Stimulated activated CD8-positive, alpha-beta memory T cell treated with anti-CD3 and anti-CD28 coated beads, Interleukin-4, amount 100 ng/mL, for 4 hours (primary cell): Measurements from ENCODE around the gene DAPK2.

Experiments used
- DNase-seq, 2 donors: peaks; one replicate each; pipeline ENCODE4 v3.0.0-alpha.2; 2020; ENCODE audit warnings: low read depth in 2 of 2, low spot score in 1 of 2

Gene DAPK2

DNA sequence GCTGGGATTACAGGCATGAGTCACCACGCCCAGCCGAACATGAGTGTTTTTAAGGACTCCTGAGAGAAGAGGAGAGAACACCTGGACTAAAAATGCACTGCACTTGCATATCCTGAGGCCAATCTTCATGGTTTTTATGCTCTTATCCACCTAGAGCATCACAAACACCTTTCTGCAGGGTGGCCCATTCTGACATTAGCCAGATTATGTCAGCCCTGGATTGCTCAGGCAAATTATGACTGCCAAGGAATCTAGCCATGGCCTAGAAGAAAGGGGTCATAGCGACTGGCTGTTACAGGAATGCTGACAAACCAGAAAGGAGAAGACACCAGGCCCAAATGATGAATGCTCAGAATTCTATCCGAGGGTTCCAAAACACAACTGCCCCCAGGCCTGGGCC is 171.7 kb downstream of the DAPK2 start:
- DNase-seq, result no peak

DNA sequence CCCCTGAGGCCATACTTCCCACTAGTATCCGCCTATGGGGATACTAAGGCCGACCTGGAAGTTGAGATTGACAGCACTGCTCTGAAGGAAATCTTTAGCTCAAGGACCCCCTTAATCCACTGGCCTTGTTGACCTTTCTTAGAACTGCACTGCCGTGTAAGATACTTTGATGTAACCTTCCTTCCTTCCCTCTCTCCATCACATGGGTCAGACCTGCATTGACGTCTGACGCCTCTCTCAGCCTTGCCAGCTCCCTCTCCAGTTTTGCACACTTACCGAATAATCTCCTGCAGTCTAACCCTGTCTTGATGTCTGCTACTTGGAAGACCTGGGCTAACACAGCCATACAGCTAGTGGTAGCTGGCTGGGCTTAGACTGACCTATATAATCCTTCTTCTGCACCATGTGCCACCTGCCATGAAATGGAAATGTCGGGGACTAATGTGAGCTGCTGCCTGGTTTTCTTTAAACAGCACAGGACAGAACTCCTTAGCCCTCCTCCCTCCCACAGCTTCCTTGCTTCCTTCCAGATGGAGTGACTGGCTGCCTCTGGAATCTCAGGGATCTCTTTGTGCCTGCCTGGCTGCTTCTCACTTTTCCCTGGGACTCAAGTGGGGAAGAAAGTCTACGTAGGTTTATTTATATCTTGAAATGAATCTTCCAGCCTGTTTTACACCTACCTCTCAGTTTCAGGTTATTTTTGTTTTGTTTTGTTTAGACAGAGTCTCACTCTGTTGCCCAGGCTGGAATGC is 173.3 kb downstream of the DAPK2 start:
- no peak for DNase-seq

GRCh38 chr15:63870487-63871209 is 175.6 kb downstream of the DAPK2 start:
- DNase-seq, result no peak

DNA sequence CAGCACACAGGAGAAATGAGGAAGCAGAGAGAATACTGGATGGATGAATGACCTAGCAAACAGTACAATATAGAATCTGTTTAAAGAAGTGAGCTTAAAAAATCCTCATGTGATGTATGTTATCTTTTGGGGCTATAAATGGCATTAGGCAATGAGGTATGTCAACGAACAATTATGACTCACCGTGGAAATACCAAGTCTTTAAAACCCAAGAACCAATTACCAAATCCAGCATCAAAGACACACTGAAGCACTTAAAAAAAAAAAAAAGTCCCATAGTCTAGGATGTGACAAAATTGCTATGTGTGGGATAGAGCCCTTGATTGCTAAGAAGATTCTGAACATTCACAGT is 176.3 kb downstream of the DAPK2 start:
- DNase-seq, result no peak

DNA sequence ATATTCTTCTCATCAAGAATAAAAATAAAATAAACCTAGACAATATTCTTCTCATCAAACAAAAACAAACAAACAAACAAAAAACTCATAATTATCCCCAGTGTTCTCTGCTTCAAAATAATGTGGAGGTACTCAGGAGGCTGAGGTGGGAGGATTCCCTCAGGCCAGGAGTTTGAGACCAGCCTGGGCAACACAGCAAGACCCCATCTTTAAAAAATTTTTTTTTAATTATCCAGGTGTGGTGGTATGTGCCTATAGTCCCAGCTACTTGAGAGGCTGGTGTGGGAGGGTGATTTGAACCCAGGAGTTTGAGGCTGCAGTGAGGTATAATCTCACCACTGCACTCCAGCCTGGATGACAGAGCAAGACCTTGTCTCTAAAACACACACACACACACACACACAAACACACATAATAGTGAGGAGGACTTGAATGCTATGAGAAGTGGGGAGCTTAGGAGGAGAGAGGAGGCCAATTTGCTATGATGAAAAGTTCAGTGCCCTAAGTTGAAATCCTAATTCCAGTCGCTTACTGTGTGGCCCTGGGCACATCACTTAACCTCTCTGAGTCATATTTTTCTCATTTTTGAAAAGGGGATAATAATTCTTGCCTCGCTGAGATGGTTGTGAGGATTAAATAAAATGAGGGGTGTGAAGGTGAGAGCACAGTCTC is 176.8 kb downstream of the DAPK2 start:
- DNase-seq, result no peak

- DNase-seq, result no peak
These were observed 182.1 kb downstream of the DAPK2 start for GRCh38 chr15:63864186-63864585.

DNA sequence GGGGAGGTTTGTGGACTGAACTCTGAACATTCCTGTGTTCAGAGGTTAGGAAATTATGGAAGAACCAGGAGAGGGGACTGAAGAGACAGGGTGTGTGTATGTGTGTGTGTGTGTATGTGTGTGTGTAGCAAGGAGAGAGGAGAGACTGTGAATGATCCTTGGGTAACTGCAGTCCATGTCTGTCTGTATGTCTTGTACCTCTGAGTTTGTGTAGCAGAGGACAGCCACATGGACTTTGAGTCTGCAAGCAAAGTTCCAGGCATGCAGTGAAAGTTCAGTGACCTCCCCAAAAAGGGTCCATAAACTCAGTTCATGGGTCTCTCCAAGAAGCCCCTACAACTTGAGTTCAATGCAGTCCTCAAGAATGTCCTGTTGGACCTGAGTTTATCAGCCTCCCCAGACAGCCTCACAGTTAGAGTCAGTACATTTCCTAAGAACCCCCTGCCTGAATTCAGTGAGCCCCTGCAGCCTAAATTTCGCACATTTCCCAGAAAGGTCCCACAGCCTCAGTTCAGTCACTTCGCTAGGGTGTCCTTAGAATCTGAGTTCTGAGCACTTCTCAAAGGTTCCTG is 184.3 kb downstream of the DAPK2 start:
- DNase-seq, result no peak

DNA sequence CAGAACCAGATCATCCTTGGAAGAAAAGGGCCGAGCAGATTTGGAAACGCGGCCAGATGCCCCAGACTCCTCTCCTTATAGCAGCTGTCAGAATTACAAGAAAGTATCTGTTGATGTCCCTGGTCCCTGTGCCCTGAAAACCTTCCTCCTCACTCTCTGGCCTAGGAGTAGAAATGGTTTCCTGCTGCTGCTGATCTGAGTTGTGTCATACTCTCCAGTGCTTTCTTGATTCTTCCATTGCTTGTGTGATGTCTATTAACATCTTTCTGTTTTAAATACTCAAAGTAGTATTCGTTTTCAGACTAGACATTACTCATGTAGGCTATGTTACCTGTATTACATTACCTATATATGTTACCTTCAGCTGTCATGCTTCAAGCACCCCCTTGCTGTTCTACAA is 185.7 kb downstream of the DAPK2 start:
- DNase-seq, result no peak

DNA sequence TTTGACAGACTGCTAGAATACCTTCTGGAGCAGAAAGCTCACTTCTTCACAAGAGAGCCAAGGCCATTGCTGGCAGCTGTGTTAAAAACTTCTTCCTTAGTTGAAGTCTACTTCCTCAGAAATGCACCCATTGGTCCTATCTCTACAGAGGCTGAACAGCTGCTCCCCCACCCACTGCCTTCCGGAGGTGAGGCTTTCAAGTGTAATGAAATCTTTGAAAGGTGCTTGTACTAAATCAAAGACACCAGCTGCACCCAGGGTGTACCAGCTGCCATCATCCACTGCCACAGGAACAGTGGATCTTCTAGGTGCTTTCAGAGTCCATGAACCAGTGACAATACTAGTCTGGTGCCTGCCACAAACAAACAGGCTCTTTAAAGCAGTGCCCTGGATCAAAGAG is 186.1 kb downstream of the DAPK2 start:
- peak; percentile 20 to 31 for DNase-seq

DNA sequence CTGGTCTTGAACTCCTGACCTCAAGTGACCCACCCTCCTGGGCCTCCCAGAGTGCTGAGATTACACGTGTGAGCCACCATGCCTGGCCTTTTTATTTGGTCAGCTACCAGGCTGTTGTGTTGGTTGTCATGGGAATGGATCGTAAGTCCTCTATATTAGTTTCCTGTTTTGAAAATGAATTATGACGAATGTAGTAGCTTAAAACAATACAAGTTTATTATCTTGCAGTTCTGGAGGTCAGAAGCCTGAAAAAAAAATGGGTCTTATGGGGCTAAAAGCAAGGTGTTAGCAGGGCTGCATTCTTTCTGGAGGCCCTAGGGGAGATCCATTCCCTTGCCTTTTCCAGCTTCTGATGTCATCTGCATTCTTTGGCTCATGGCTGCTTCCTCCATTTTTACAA is 187.4 kb downstream of the DAPK2 start:
- DNase-seq, result no peak

- DNase-seq, result no peak
These were observed 187.8 kb downstream of the DAPK2 start for GRCh38 chr15:63858448-63858847.

DNA sequence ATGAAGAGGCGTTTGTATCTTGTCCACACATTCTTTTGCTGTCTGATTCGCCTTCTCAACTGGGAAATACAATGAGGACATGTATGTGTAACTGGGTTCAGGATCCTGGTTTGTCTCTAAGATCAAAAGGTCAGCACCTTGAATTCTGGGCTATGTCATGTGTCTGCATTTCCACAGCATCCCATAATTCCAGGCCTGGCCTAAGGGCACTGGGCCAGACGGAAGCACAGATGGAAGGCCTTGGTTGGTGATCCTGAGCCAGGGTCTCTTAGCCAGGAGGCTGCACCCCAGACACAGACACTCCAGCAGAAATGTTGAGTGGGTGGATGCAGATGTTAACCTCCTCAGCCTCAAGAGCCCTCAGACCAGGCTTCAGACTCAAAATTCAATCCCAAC is 188.8 kb downstream of the DAPK2 start:
- DNase-seq, result no peak
